ENCODE data around the gene ZNF22.

DNA sequence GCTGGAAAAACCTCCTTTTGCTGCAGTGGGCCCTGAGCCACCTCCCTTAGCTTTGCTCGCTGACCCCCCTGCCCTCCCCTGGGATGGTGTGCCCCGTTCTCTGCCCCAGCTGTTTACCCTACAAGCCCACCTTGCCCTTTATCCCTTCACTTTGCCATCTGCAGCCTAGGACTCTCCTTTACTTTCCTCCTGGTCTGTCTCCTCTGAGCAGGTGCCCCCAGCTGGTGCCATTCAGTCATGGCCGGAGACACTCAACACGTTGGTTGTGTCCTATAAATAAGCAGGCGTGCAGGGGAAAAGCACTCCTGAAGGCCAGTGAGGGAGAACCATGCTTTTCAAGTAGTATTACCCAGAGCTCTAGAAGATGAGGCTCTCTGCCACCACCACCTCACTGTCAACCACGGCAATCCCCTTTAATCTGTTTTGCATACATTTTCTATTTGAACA is 35.0 kb upstream of the ZNF22 start:
- TF ChIP-seq, protein P1, sequence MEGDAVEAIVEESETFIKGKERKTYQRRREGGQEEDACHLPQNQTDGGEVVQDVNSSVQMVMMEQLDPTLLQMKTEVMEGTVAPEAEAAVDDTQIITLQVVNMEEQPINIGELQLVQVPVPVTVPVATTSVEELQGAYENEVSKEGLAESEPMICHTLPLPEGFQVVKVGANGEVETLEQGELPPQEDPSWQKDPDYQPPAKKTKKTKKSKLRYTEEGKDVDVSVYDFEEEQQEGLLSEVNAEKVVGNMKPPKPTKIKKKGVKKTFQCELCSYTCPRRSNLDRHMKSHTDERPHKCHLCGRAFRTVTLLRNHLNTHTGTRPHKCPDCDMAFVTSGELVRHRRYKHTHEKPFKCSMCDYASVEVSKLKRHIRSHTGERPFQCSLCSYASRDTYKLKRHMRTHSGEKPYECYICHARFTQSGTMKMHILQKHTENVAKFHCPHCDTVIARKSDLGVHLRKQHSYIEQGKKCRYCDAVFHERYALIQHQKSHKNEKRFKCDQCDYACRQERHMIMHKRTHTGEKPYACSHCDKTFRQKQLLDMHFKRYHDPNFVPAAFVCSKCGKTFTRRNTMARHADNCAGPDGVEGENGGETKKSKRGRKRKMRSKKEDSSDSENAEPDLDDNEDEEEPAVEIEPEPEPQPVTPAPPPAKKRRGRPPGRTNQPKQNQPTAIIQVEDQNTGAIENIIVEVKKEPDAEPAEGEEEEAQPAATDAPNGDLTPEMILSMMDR (IDR thresholded peaks at IDR 0.05; ENCODE audit: poor library complexity) = no peak
- no peak for TF ChIP-seq EZH2 (IDR thresholded peaks at IDR 0.05; ENCODE audit: borderline replicate concordance)
- TF ChIP-seq EZH2phosphoT487 (IDR thresholded peaks at IDR 0.05; ENCODE audit: low read depth, severe bottlenecking, unreplicated experiment) = no peak

All from hepatocyte (in vitro differentiated cells).